ENCODE data around the gene PI4KA. TPM values are rescaled to one million over a fixed set of nuclear protein-coding genes. Genes with fewer than 3 reads are reported as not detected.

The PI4KA gene
- total and polyA plus RNA-seq, 4 donors: 19.4 to 47.5 (median 36.3) TPM

- Histone ChIP-seq H3K4me3 (ENCODE audit: low read depth in 1 of 3, low read length in 3 of 3) (peak overlapping the region; percentile 20 to 75 (median 26)), H3K36me3 (ENCODE audit: control insufficient read depth in 4 of 4, insufficient read depth in 3 of 4, low read depth in 1 of 4, low read length in 3 of 4) (peaks cover 0 to 14% (median 8%) of the 10 kb centered on the region in 4 donors), H3K4me1 (ENCODE audit: control insufficient read depth in 4 of 4, insufficient read depth in 4 of 4, low read length in 3 of 4) (peaks cover 18 to 68% (median 53%) of the 10 kb centered on the region in 4 donors), H3K27me3 (ENCODE audit: control insufficient read depth in 4 of 4, insufficient read depth in 4 of 4, low read length in 3 of 4) (no peaks in the 10 kb centered on the region), H3K9me3 (ENCODE audit: control insufficient read depth in 4 of 4, low read length in 3 of 4) (no peaks in the 10 kb centered on the region), H3K27ac (ENCODE audit: low read depth in 1 of 2, low read length in 2 of 2) (peak overlapping the region; percentile 76 to 96), H3K9ac (ENCODE audit: low read depth in 1 of 2, low read length in 2 of 2) (peak overlapping the region; percentile 70 to 99)
- 49% methylated on average over 17 of the region's 17 CpGs for WGBS
- TF ChIP-seq SP1 (IDR thresholded peaks at IDR 0.05): peak; percentile 51
- peak; percentile 70 for TF ChIP-seq TAF1 (conservative IDR thresholded peaks at IDR 0.05)
- TF ChIP-seq RXRA (IDR thresholded peaks at IDR 0.05): peak; percentile 48 to 74
- TF ChIP-seq, protein P1, sequence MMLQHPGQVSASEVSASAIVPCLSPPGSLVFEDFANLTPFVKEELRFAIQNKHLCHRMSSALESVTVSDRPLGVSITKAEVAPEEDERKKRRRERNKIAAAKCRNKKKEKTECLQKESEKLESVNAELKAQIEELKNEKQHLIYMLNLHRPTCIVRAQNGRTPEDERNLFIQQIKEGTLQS (IDR thresholded peaks at IDR 0.05): peak; percentile 25
- TF ChIP-seq YY1 (IDR thresholded peaks at IDR 0.05): peak; percentile 91
- TF ChIP-seq HNF4G (IDR thresholded peaks at IDR 0.05): no peak
- TF ChIP-seq, protein P2, sequence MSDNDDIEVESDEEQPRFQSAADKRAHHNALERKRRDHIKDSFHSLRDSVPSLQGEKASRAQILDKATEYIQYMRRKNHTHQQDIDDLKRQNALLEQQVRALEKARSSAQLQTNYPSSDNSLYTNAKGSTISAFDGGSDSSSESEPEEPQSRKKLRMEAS (IDR thresholded peaks at IDR 0.05): peak; percentile 43
- TF ChIP-seq, protein P3, sequence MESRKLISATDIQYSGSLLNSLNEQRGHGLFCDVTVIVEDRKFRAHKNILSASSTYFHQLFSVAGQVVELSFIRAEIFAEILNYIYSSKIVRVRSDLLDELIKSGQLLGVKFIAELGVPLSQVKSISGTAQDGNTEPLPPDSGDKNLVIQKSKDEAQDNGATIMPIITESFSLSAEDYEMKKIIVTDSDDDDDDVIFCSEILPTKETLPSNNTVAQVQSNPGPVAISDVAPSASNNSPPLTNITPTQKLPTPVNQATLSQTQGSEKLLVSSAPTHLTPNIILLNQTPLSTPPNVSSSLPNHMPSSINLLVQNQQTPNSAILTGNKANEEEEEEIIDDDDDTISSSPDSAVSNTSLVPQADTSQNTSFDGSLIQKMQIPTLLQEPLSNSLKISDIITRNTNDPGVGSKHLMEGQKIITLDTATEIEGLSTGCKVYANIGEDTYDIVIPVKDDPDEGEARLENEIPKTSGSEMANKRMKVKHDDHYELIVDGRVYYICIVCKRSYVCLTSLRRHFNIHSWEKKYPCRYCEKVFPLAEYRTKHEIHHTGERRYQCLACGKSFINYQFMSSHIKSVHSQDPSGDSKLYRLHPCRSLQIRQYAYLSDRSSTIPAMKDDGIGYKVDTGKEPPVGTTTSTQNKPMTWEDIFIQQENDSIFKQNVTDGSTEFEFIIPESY (IDR thresholded peaks at IDR 0.05): no peak
- TF ChIP-seq HNF4A (conservative IDR thresholded peaks at IDR 0.05): peak; percentile 36 to 41
- no peak for DNase-seq (ENCODE audit: low spot score)
These were observed 81.8 kb downstream of the PI4KA start for GRCh38 chr22:20776624-20777405.

DNA sequence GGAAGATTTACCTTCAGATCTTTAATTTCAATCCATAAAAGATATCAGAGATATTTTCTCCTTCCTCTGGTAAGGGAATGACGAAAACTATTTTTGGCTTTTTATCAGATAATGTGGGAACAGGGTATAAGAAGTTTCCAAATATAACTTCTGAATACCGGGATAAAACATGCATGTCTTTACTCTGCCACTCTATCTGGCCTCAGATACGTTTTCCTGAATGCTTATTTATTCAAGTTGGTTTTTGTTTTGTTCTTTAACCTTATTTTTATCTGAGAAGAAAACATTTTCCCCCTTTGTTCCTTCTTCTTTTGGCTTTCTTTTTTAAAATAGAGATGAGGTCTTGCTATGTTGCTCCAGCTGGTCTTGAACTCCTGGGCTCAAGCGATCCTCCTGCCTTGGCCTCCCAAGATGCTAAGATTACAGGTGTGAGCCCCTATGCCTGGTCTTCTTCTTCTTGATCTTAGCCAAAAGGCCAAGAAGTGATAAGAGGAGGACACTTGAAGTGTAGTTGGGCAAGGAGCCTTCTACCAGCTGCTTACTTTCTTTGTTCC lies 83.2 kb downstream of the PI4KA start:
- H3K4me1 ChIP-seq (ENCODE audit: control insufficient read depth in 4 of 4, insufficient read depth in 4 of 4, low read length in 3 of 4): peaks cover 20 to 55% (median 42%) of the 10 kb centered on the region in 4 donors
- peak overlapping the region; percentile 70 to 99 for H3K9ac ChIP-seq (ENCODE audit: low read depth in 1 of 2, low read length in 2 of 2)
- TF ChIP-seq CTCF (IDR thresholded peaks at IDR 0.05; ENCODE audit: low read depth, low read length, missing input control): no peak
- TF ChIP-seq RXRA (IDR thresholded peaks at IDR 0.05): no peak
- TF ChIP-seq FOXA2 (IDR thresholded peaks at IDR 0.05): no peak
- TF ChIP-seq HNF4A (conservative IDR thresholded peaks at IDR 0.05): no peak
- TF ChIP-seq GABPA (IDR thresholded peaks at IDR 0.05 in 1 of 2, conservative IDR thresholded peaks at IDR 0.05 in 1 of 2): no peak
- TF ChIP-seq, protein P2 (IDR thresholded peaks at IDR 0.05): no peak
- TF ChIP-seq SP1 (IDR thresholded peaks at IDR 0.05): no peak
- H3K27me3 ChIP-seq (ENCODE audit: control insufficient read depth in 4 of 4, insufficient read depth in 4 of 4, low read length in 3 of 4): no peaks in the 10 kb centered on the region
- peak overlapping the region; percentile 30 to 75 (median 49) for H3K4me3 ChIP-seq (ENCODE audit: low read depth in 1 of 3, low read length in 3 of 3)
- DNase-seq (ENCODE audit: low spot score): no peak
- peaks cover 0 to 11% (median 4%) of the 10 kb centered on the region in 4 donors for H3K36me3 ChIP-seq (ENCODE audit: control insufficient read depth in 4 of 4, insufficient read depth in 3 of 4, low read depth in 1 of 4, low read length in 3 of 4)
- no peaks in the 10 kb centered on the region for H3K9me3 ChIP-seq (ENCODE audit: control insufficient read depth in 4 of 4, low read length in 3 of 4)
- H3K27ac ChIP-seq (ENCODE audit: low read depth in 1 of 2, low read length in 2 of 2): peak overlapping the region; percentile 76 to 96
- WGBS: 34% methylated on average over 4 of the region's 4 CpGs

Data from liver (tissue), 9 donors.